ENCODE measurements around the gene RGMB. TPM values are rescaled to one million over a fixed set of nuclear protein-coding genes. Genes with fewer than 3 reads are reported as not detected.
A peak's percentile ranks its signal among the peaks of the same experiment; 100 is the strongest.

Gene RGMB
- total RNA-seq, 3 donors from 2014 or later: 2.5 to 3.8 (median 3.6) TPM

- peaks cover 62% of the 10 kb centered on the region for H3K4me1 Mint-ChIP-seq (ENCODE audit: low read depth)
- DNase-seq (peak; percentile 57), ATAC-seq (peak; percentile 8)
- peak overlapping the region; percentile 85 for H3K4me3 Mint-ChIP-seq
- no peaks in the 10 kb centered on the region for H3K36me3 Mint-ChIP-seq (ENCODE audit: insufficient read depth)
- peaks cover 24% of the 10 kb centered on the region for H3K27me3 Mint-ChIP-seq (ENCODE audit: low read depth)
- no peaks in the 10 kb centered on the region for H3K9me3 Mint-ChIP-seq
Measured at GRCh38 chr5:98772415-98773213, 849 bp upstream of the RGMB start.

DNA sequence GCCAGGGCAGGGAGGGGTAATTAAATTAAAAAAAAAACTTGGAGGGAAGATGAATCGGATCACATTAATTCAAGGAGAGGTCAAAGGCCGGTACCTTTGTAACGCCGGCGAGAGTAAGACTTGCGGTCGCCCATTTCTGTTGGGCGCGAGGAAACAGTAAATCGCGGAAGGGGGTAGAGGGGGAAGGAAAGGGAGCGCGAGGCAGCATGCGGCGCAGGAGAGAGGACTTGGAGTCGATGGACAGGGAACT lies 324 bp upstream of the RGMB start:
- Mint-ChIP-seq H3K4me1 (ENCODE audit: low read depth) (peaks cover 62% of the 10 kb centered on the region), H3K27me3 (ENCODE audit: low read depth) (peaks cover 18% of the 10 kb centered on the region), H3K9me3 (no peaks in the 10 kb centered on the region), H3K36me3 (ENCODE audit: insufficient read depth) (no peaks in the 10 kb centered on the region), H3K4me3 (peak overlapping the region; percentile 85)
- ATAC-seq: no peak
- no peak for DNase-seq

DNA sequence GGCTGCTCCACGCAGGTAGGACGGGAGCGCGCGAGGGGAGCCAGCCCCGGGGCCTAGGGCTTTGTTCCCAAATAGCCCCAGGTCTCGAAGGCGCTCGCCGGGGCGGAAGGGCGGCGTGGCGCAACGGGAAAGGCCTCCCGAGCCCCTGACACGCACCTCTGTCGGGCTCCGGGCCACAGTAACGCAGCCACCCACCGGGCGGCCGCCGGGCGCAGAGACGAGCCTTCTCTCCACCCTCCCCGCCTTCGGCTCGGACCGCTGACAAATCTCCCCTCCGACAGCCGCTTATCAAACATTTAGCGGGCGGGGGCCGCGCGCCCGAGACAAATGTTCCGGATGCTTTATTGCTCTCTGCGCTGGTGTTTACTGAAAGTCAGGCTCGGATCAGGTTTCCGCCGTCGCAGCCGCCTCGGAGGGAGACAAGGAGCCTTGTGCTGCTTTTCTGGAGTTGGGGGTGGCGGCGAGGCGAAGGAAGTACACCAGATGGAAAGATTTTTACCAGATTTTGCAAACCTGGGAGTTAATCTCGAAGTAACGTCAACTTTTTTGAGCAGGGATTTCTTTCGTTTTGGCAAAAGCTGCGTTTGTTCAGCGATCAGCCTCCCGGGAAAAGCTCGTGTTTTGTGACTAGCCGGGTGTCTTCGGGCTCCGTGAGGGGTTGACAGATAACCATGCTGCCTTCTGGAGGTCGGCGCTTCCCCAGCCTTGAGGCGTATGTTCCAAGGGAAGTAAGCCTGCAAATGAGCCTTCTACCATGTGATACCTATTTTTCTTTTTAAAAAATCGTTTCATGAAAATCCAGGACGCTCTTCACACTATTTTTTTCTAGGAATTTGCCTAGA lies 950 bp downstream of the RGMB start:
- H3K4me3 Mint-ChIP-seq: peak overlapping the region; percentile 97
- ATAC-seq (peak; percentile 33 to 39), DNase-seq (peak; percentile 37)
- peaks cover 13% of the 10 kb centered on the region for H3K27me3 Mint-ChIP-seq (ENCODE audit: low read depth)
- H3K4me1 Mint-ChIP-seq (ENCODE audit: low read depth): peaks cover 57% of the 10 kb centered on the region
- H3K36me3 Mint-ChIP-seq (ENCODE audit: insufficient read depth): no peaks in the 10 kb centered on the region
- H3K9me3 Mint-ChIP-seq: no peaks in the 10 kb centered on the region

GRCh38 chr5:98775246-98776065 lies 2.0 kb downstream of the RGMB start:
- Mint-ChIP-seq H3K36me3 (ENCODE audit: insufficient read depth) (no peaks in the 10 kb centered on the region), H3K9me3 (no peaks in the 10 kb centered on the region), H3K4me3 (peak overlapping the region; percentile 97), H3K27me3 (ENCODE audit: low read depth) (peaks cover 6% of the 10 kb centered on the region), H3K4me1 (ENCODE audit: low read depth) (peaks cover 53% of the 10 kb centered on the region)
- ATAC-seq (no peak), DNase-seq (no peak)

GRCh38 chr5:98776066-98776705 lies 2.7 kb downstream of the RGMB start:
- peaks cover 6% of the 10 kb centered on the region for H3K27me3 Mint-ChIP-seq (ENCODE audit: low read depth)
- peak overlapping the region; percentile 97 for H3K4me3 Mint-ChIP-seq
- ATAC-seq: no peak

DNA sequence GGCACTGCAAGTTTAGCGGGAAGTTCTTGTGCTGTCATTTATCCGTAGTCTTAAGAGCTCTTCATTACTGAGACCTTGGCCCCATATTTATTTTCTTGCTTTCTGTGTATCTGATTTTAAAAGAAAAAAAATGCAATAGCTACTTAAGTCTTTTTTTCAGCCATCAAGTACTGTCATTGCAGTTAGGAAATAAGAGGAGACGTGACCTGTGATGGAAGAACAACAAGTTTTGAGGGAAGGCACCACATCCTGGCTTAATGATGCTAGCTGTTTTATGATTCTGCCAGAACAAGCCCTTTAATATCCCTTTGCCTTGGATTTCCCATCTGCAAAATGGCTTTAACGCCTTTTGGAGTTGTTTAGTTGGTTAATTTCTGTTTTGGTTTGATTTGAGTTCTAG lies 3.8 kb downstream of the RGMB start:
- ATAC-seq (no peak), DNase-seq (no peak)
- no peak overlapping the region for H3K4me3 Mint-ChIP-seq
- peaks cover 36% of the 10 kb centered on the region for H3K4me1 Mint-ChIP-seq (ENCODE audit: low read depth)
- H3K27me3 Mint-ChIP-seq (ENCODE audit: low read depth): peaks cover 6% of the 10 kb centered on the region
- peaks cover 11% of the 10 kb centered on the region for H3K36me3 Mint-ChIP-seq (ENCODE audit: insufficient read depth)
- H3K9me3 Mint-ChIP-seq: no peaks in the 10 kb centered on the region

More at GRCh38 chr5:98776066-98776705, 2.7 kb downstream of the RGMB start:
- no peaks in the 10 kb centered on the region for H3K9me3 Mint-ChIP-seq
- no peak for DNase-seq
- H3K4me1 Mint-ChIP-seq (ENCODE audit: low read depth): peaks cover 46% of the 10 kb centered on the region
- peaks cover 6% of the 10 kb centered on the region for H3K36me3 Mint-ChIP-seq (ENCODE audit: insufficient read depth)

DNA sequence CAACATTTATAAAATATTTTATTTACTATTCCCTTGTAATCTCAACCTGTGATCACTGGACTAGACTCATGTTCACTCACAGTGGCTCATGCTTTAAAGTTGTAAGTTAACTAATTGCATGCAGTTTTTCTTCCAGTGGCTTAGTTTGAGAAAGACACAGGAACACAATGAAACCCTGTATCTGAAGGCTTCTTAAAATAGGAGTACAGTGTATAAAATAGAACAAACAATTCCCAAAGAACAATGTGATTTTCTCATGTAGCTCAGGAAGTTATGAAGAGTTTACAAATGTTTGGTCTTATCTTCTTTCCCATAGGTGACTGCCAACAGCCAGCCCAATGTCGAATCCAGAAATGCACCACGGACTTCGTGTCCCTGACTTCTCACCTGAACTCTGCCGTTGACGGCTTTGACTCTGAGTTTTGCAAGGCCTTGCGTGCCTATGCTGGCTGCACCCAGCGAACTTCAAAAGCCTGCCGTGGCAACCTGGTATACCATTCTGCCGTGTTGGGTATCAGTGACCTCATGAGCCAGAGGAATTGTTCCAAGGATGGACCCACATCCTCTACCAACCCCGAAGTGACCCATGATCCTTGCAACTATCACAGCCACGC lies 5.9 kb downstream of the RGMB start:
- H3K36me3 Mint-ChIP-seq (ENCODE audit: insufficient read depth): peaks cover 20% of the 10 kb centered on the region
- H3K4me1 Mint-ChIP-seq (ENCODE audit: low read depth): peaks cover 30% of the 10 kb centered on the region
- no peak for ATAC-seq
- no peaks in the 10 kb centered on the region for H3K9me3 Mint-ChIP-seq
- H3K4me3 Mint-ChIP-seq: no peak overlapping the region
- no peak for DNase-seq
- H3K27me3 Mint-ChIP-seq (ENCODE audit: low read depth): peaks cover 3% of the 10 kb centered on the region

- no peaks in the 10 kb centered on the region for H3K9me3 Mint-ChIP-seq
- H3K4me3 Mint-ChIP-seq: no peak overlapping the region
- DNase-seq (no peak), ATAC-seq (no peak)
- H3K36me3 Mint-ChIP-seq (ENCODE audit: insufficient read depth): peaks cover 20% of the 10 kb centered on the region
- H3K27me3 Mint-ChIP-seq (ENCODE audit: low read depth): peaks cover 1% of the 10 kb centered on the region
- peaks cover 26% of the 10 kb centered on the region for H3K4me1 Mint-ChIP-seq (ENCODE audit: low read depth)
Measured at GRCh38 chr5:98780390-98780789, 6.9 kb downstream of the RGMB start.

- H3K4me3 Mint-ChIP-seq: no peak overlapping the region
- H3K9me3 Mint-ChIP-seq: no peaks in the 10 kb centered on the region
- peaks cover under 1% of the 10 kb centered on the region for H3K27me3 Mint-ChIP-seq (ENCODE audit: low read depth)
- no peak for DNase-seq
- peaks cover 25% of the 10 kb centered on the region for H3K36me3 Mint-ChIP-seq (ENCODE audit: insufficient read depth)
- ATAC-seq: no peak
- peaks cover 25% of the 10 kb centered on the region for H3K4me1 Mint-ChIP-seq (ENCODE audit: low read depth)
Measured at GRCh38 chr5:98781520-98781919, 8.1 kb downstream of the RGMB start.

- Mint-ChIP-seq H3K27me3 (ENCODE audit: low read depth) (no peaks in the 10 kb centered on the region), H3K4me1 (ENCODE audit: low read depth) (peaks cover 26% of the 10 kb centered on the region), H3K36me3 (ENCODE audit: insufficient read depth) (peaks cover 27% of the 10 kb centered on the region), H3K4me3 (no peak overlapping the region), H3K9me3 (no peaks in the 10 kb centered on the region)
- ATAC-seq: no peak
- DNase-seq: no peak
Measured at GRCh38 chr5:98781964-98782363, 8.5 kb downstream of the RGMB start.

- no peaks in the 10 kb centered on the region for H3K9me3 Mint-ChIP-seq
- ATAC-seq (no peak), DNase-seq (no peak)
- peaks cover 27% of the 10 kb centered on the region for H3K36me3 Mint-ChIP-seq (ENCODE audit: insufficient read depth)
- no peak overlapping the region for H3K4me3 Mint-ChIP-seq
- peaks cover 23% of the 10 kb centered on the region for H3K4me1 Mint-ChIP-seq (ENCODE audit: low read depth)
- no peaks in the 10 kb centered on the region for H3K27me3 Mint-ChIP-seq (ENCODE audit: low read depth)
Measured at GRCh38 chr5:98783051-98783649, 9.7 kb downstream of the RGMB start.

DNA sequence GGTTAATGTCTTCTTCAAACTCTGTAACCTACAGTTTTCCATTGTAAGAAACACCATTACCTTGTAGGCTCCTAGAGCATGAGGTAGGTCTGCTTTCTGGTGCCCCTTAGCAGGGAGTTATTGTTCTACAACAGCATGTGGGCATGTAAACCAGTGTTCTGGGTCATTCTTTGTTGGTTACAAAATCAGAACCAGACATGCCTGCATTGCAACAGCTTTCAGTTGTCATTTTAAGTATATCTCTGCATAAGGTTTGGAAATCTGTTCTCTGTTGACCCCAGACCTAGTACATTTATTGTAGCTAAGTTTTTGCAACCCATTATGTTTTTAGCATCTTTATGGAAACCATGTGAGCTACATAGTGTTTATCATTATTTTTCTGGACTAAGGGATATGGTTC lies 10.9 kb downstream of the RGMB start:
- ATAC-seq: no peak
- Mint-ChIP-seq H3K4me3 (no peak overlapping the region), H3K36me3 (ENCODE audit: insufficient read depth) (peaks cover 27% of the 10 kb centered on the region), H3K4me1 (ENCODE audit: low read depth) (peaks cover 24% of the 10 kb centered on the region), H3K27me3 (ENCODE audit: low read depth) (peaks cover 1% of the 10 kb centered on the region), H3K9me3 (no peaks in the 10 kb centered on the region)
- no peak for DNase-seq

DNA sequence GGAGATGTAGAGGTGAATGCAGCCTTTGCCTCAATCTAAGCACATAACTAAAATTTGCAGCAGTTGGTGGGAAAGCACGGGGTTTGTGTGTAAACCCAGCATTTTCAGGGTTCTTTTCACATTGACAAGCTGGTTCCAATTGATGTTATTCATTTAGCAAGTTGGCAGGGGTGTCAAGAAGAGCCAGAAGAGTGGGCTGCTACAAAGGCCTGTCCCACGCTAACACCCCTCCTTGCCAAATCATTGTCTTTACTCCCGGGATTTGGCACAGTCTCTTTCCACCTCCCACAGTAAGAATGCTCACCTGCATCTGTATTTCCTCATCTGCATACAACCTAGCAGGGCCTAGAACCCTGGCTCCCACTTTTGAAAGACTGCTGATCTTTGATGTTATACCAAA lies 11.8 kb downstream of the RGMB start:
- H3K4me1 Mint-ChIP-seq (ENCODE audit: low read depth): peaks cover 24% of the 10 kb centered on the region
- no peaks in the 10 kb centered on the region for H3K9me3 Mint-ChIP-seq
- no peak overlapping the region for H3K4me3 Mint-ChIP-seq
- ATAC-seq (no peak), DNase-seq (no peak)
- peaks cover 1% of the 10 kb centered on the region for H3K27me3 Mint-ChIP-seq (ENCODE audit: low read depth)
- peaks cover 27% of the 10 kb centered on the region for H3K36me3 Mint-ChIP-seq (ENCODE audit: insufficient read depth)

Measured in activated T-cell treated with anti-CD3 and anti-CD28 coated beads, Interleukin-2, amount 50 U/mL, for 4 hours (primary cell).